ENCODE results near the gene DPF3.

Gene DPF3

DNA sequence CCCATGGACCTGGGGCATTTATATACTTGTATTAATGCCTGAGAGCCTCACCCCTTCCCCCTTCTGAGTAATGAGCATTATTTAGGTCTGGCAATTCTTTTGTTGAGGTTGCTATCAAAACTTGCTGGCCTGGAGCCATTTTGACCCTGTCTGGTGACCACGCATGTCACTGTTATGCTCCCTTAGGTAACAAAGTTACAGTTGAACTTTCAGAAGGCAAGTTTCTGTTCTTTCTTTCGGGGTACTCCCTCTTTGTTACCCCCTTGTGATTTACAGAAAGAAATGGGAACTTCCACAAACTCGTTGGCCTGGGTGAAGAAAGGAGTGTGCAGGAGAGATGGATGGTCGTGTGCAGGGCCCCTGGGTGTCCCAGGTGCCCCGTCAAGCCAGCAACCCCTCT is 305.4 kb downstream of the DPF3 start:
- no peak for DNase-seq

DNA sequence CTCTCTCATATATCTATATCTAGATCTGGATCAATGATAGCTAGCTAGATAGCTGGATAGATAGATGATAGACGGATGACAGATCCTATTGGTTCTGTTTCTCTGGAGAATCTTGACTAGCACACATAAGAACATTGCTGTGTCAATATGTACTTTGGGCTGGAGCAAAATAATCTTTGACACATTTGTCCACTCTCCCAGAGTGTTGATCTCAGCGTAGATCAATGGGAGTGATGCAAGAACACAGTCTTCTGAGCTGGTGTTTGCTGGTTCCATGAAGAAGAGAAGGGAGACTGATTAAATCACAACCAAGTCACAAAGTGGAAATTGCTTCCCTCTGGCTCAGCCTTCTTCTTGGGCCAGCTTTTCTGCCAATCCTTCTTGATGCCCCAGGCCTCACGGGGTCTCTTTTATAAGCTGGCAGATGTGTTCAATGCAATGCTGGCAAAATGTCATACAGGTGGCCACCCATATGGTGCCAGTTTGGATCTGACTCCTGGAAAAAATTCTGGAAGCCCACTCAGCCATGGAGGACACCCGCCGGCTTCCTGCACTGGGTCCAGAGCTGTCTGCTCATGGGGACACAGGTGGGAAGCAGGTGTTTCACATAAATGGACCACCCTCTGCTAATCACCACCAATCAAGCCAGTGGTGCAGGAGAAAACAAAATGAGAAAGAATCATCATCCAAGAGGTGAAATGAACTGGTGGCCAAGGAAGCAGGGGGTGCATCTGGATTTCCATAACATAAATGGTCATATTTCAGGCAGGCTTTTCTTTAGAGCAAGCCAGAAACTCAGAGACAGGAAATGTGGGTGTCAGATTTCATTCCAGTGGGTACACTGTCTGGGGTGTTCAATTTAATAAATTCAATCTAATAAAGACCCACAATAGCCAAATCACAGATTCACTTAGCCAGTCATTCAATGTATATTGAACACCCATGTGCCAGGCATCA is 310.3 kb downstream of the DPF3 start:
- DNase-seq = no peak

DNA sequence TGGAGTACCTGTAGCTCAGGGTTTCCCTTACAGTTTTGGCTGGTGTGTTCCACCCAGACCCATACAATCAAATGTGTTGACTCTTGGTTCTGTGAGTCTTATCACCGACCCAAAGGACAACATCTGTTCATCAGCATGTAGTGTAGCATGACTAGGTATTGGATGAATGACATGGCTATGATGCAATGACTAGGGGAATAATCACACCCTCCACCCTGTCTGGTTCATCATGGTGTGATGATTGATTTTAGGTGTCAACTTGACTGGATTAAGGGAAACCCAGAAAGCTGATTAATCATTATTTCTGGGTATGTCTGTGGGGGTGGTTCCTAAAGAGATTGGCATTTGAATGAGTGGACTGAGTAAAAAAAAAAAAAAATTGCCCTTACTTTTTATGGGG is 311.3 kb downstream of the DPF3 start:
- no peak for DNase-seq

DNA sequence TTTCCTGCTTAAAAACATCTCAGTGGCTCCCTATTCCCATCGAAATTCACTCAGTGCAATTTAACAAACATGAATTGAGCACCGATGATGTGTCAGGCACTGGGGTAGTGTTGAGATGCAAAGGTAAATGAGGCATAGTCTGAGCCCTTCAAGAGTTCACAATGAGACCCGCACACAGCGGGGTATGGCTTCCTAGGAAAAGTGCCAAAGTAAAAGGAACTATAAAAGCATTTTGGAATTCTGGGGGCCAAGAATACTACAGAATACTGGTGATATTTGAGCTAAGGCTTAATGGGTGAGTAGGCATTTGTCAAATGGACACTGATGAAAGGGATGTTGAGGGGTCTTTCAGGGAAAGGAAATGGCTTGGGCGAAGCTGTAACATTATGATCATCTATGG is 315.4 kb downstream of the DPF3 start:
- no peak for DNase-seq

DNA sequence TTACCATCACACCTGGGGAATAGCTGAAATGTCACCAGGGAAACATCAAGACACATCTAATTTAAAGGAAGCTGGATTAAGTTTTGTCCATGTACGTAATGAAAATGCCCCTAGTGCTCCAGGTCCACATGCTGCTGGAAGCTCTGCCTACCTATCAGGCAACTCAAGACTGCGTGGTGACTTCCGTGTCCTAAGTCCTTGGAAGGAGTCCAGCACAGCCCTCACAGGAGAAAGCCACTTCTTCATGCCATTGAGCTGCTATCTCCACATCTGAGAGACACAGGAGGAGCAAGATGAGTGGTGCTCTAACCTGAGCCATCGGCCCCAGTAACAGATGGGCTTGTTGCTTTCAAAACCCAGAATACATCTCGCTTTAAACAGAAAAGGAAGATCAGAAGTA is 316.4 kb downstream of the DPF3 start:
- DNase-seq = no peak

DNA sequence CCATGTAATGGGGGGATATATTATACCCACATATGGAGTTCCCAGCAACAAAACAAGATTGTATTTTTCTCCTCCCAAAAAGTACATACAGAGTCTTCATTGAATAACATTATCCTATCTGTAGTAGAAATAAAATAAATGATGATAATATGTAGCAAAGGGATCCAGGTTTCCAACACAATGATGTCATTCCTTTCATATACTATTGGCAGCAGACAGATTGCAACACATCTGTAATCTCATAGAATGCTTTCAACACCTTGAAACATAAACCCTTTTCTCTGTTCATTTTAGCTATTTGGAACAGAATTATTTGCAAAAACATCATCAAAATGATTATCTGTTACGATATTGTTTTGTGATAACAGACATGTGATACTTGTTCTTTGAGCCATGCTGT is 317.6 kb downstream of the DPF3 start:
- no peak for DNase-seq

DNA sequence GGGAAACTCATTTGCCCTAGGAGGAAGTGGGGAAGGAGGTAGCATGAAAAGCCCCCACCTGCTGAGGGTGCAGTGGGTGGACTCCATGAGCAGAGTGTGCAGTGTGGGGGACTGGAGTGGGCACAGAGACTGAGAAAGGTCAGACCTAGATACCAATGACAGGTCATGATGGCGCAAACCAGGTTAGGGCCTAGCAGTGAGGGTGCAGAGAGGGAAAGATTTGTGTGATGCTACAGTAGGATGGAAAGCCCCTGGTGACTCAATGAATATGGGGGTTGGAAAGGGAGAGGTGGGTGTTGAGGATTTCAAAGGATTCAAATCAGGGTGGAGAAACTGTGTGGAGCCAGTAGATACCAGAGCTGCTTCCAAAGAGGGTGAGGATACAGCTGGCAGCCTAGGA is 319.2 kb downstream of the DPF3 start:
- no peak for DNase-seq

DNA sequence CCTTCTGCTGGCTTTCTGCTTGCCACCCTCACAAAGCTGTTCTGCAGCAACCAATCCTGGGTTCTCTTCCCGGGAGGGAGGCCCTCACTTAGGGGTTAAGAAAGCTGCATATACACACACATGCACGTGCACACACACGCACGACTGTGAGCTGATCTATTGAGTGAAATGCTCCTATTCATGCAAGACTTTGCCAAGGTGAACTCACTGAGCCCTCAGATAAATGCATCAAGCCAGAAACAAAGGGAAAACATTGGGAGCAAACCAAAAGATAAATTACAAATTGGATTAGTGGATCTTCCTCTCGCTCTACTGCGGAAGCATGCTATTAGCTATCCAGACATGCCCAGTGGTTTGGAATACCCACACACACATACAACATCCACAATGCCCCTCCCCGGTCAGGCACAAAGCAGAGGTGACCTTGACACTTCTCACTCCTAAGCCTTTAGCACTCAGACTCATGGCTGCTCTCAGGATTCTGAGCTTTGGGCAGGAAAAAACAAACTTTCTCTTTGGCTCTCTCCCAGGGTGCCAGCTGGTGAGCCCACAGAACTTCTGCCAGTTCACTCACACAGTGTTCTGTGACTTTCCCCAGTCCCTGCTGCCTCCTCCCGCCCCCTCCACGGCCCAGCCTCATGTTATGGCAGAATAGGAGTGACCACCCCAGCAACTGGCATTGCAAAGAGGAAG is 320.0 kb downstream of the DPF3 start:
- DNase-seq = no peak
